GM06990 (cell line): Measurements from ENCODE around the gene CNIH3.

ENCODE experiments used
- DNase-seq: peaks from one replicate; pipeline ENCODE4 v3.0.0-alpha.2; 2011; ENCODE audit not compliant: insufficient read length; ENCODE audit errors: extremely low read depth
- H3K27me3 ChIP-seq: replicated peaks from 2 replicates; pipeline ENCODE4 v1.6.0; 2011; ENCODE audit warnings: low read length; ENCODE audit not compliant: control insufficient read depth, insufficient read depth
- H3K36me3 ChIP-seq: 2 replicates; pipeline ENCODE4 v1.5.1; 2011; ENCODE audit warnings: low read length; ENCODE audit not compliant: control insufficient read depth, insufficient read depth
- H3K4me3 ChIP-seq: replicated peaks from 2 replicates; pipeline ENCODE4 v1.5.1; 2011; ENCODE audit warnings: low read depth, mild to moderate bottlenecking, control low read depth, low read length
- TF ChIP-seq, protein P1 (sequence below): IDR thresholded peaks from 2 replicates; pipeline ENCODE4 v1.5.1; 2011; ENCODE audit warnings: low read length, control low read depth, mild to moderate bottlenecking, inconsistent platforms; ENCODE audit not compliant: insufficient read depth, poor library complexity, severe bottlenecking

Gene CNIH3

DNA sequence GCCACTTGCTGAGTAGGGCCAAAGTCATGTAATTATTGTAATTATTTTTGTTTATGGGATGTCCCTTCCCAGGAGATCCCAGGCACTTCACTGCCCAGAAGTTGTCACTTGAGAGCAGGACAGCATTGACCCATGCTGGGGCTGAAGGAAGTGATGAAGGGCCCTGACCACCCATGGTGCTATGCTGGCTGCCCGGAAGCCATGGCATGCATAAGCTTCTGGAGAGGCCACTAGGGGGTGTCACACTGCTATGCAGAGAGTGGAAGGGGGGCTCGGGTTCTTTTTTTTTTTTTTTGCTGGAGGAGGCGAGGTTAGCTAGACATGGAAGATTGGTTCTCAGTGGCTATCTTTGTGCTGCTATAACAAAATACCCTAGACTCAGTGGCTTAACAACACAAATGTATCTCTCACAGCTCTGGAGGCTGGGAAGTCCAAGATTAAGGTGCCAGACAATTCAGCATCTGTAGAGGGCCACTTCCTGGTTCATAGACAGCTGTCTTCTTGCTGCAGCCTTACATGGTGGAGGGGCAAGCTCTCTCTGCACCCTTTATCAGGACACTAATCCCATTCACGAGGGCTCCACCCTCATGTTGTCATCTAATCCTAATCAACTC lies 84.9 kb downstream of the CNIH3 start:
- H3K4me3 ChIP-seq = no peak overlapping the region
- H3K27me3 ChIP-seq = no peaks in the 10 kb centered on the region
- H3K36me3 ChIP-seq = no peaks in the 10 kb centered on the region
- TF ChIP-seq, protein P1, sequence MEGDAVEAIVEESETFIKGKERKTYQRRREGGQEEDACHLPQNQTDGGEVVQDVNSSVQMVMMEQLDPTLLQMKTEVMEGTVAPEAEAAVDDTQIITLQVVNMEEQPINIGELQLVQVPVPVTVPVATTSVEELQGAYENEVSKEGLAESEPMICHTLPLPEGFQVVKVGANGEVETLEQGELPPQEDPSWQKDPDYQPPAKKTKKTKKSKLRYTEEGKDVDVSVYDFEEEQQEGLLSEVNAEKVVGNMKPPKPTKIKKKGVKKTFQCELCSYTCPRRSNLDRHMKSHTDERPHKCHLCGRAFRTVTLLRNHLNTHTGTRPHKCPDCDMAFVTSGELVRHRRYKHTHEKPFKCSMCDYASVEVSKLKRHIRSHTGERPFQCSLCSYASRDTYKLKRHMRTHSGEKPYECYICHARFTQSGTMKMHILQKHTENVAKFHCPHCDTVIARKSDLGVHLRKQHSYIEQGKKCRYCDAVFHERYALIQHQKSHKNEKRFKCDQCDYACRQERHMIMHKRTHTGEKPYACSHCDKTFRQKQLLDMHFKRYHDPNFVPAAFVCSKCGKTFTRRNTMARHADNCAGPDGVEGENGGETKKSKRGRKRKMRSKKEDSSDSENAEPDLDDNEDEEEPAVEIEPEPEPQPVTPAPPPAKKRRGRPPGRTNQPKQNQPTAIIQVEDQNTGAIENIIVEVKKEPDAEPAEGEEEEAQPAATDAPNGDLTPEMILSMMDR = peak; percentile 73
- peak; percentile 29 for DNase-seq

DNA sequence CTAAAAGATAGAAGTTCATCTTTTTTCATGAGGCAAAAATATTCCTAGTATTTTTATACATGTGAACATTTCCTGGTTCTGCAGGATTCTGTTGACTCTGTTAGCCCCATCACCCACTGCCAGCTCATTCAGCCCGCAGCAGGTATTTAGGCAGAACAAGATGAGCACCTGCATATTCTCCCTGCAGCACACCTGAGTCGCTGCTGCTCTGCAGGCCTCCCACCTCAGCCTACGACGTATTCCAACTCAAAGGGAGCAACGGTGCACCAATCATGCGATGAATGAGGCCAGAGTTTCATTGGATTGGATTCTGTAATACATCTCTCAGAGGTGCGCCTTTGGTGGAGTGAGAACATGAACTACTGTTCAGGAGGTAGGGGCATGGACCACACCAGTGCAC lies 87.6 kb downstream of the CNIH3 start:
- TF ChIP-seq, protein P1 = no peak
- no peak for DNase-seq
- Histone ChIP-seq H3K4me3 (no peak overlapping the region), H3K36me3 (no peaks in the 10 kb centered on the region), H3K27me3 (no peaks in the 10 kb centered on the region)

DNA sequence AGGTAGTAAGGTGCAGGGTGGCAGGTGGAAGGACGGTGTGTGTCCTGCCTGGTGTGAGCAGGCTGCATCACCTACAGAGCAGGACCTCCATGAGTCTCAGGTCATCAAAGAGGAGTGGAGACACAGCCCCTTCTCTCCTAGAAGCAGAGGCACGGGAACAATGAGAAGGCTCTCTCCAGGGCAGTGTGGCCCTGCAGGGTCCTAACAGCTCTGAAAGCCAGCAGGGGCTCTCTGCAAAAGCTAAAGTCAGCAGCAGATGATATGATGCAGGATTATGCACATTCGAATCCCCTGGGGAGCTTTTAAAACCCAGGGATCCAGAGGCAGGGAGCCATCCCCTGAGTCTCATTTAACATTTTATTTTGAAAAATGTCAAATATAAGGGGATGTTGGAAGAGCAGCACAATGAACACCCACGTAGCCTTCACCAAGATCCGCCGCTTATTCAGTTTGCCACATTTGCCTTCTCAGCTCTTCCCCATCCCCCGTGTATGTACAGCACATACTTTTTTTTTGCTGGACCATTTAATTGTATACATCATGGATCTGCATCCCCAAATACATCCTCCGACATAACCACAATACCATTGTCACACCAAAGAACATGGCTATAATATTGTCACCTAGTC lies 88.1 kb downstream of the CNIH3 start:
- TF ChIP-seq, protein P1 = no peak

DNA sequence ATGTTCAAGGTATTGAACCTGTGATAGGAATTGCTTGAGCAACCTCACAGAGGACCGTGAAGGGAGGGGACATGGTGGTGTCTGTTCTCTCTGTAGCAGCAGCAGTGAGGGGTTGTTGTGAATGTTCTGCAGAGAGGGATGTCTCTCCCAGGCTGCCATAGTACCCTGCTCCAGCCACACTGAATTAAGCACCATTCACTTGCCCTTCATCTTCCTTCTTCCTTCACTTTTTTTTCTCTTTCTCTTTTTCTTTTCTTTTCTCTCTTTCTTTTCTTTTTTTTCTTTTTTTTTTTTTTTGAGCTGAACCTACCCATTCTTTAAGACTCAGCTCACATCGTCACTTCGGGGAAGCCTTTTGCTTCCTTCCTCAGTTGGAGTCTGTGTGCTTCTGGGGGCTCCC lies 89.5 kb downstream of the CNIH3 start:
- no peaks in the 10 kb centered on the region for H3K36me3 ChIP-seq
- H3K4me3 ChIP-seq = no peak overlapping the region
- DNase-seq = no peak
- TF ChIP-seq, protein P1 = no peak
- no peaks in the 10 kb centered on the region for H3K27me3 ChIP-seq

More for the DNA sequence above, 88.1 kb downstream of the CNIH3 start:
- no peaks in the 10 kb centered on the region for H3K27me3 ChIP-seq
- no peak overlapping the region for H3K4me3 ChIP-seq
- no peak for DNase-seq
- no peaks in the 10 kb centered on the region for H3K36me3 ChIP-seq

DNA sequence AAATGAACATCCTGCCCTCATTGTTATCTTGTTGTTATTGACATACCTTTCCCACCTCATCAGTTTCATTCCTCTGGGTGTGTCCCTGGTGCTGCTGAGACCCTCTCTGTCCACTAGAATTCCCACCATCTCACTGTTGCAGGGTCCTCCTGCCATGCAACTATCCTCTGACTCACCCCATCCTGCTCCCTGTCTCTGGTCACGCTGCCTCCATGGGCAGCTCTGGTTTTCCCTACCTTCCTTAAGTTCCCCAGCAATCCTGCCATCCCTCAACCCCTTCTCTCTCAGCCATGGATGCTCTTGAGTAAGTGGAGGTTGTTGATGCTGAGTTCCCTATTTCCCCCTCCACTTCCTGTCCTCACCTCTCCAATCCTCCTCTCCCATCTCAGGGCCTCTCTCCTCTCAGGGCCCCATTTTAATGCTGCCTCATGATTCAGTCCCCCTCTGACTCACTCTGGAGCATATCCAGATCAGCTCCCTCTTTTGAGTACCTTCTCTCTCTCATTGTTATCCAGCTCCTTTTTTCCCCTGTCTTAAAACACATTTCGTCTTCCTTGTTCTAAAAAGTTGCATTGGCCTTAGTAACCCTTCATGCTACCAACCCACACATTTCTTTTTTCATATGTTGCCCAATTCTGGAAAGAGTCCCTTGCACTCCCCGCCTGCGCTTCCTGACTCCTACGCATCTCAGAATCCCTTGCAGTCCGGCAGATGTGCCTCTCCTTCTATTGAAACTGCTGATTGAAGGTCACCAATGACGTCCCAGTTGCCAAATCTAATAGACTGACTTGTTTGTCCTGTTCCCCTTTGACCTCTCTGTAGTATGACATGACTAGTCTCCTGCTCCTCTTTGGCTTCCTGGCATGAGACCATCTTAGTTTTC lies 92.0 kb downstream of the CNIH3 start:
- no peak for DNase-seq
- H3K27me3 ChIP-seq = no peaks in the 10 kb centered on the region
- TF ChIP-seq, protein P1 = no peak
- no peak overlapping the region for H3K4me3 ChIP-seq
- H3K36me3 ChIP-seq = no peaks in the 10 kb centered on the region
